ENCODE data around the gene KIDINS220. TPM values are rescaled to one million over a fixed set of nuclear protein-coding genes. Genes with fewer than 3 reads are reported as not detected.

KIDINS220 gene
- total and polyA plus RNA-seq, 2 of the 13 experiments (the other 11 are each of a cell fraction or from before 2014, with no cell fraction given) = 25.2 to 32.3 TPM

GRCh38 chr2:8684878-8685696 is 152.3 kb downstream of the KIDINS220 start (continued):
- TF ChIP-seq, protein P1, sequence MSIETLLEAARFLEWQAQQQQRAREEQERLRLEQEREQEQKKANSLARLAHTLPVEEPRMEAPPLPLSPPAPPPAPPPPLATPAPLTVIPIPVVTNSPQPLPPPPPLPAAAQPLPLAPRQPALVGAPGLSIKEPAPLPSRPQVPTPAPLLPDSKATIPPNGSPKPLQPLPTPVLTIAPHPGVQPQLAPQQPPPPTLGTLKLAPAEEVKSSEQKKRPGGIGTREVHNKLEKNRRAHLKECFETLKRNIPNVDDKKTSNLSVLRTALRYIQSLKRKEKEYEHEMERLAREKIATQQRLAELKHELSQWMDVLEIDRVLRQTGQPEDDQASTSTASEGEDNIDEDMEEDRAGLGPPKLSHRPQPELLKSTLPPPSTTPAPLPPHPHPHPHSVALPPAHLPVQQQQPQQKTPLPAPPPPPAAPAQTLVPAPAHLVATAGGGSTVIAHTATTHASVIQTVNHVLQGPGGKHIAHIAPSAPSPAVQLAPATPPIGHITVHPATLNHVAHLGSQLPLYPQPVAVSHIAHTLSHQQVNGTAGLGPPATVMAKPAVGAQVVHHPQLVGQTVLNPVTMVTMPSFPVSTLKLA (IDR thresholded peaks at IDR 0.05) = peak; percentile 49; the same call in 1 of the 2 replicates
- TF ChIP-seq ZFX (CRISPR knock-in tag; IDR thresholded peaks at IDR 0.05; ENCODE audit: low read depth) (peak; percentile 53; the same call in 1 of the 2 replicates), FOXM1 (CRISPR knock-in tag; IDR thresholded peaks at IDR 0.05) (no peak), ZNF124 (CRISPR knock-in tag; IDR thresholded peaks at IDR 0.05) (peak; percentile 44; the same call in 1 of the 2 replicates), POLR2A (IDR thresholded peaks at IDR 0.05; ENCODE audit: insufficient read depth in 1 of 2, low read depth in 2 of 2, low read length in 2 of 2) (peak in 1 of 2 experiments; percentile 93; a peak in 2 of 4 replicates), ZBTB26 (CRISPR knock-in tag; IDR thresholded peaks at IDR 0.05; ENCODE audit: borderline replicate concordance) (0 out of 2 replicates have a peak, but pooled peaks have one; percentile 47), ZNF678 (CRISPR knock-in tag; IDR thresholded peaks at IDR 0.05) (0 out of 2 replicates have a peak, but pooled peaks have one; percentile 46), HNF4G (IDR thresholded peaks at IDR 0.05; ENCODE audit: borderline replicate concordance, low read depth, low read length) (peak; percentile 9; the same call in 1 of the 2 replicates), HNF4G (CRISPR knock-in tag; IDR thresholded peaks at IDR 0.05; ENCODE audit: borderline replicate concordance, low read depth) (no peak; the same call in 1 of the 2 replicates), ZNF547 (CRISPR knock-in tag; IDR thresholded peaks at IDR 0.05) (0 out of 2 replicates have a peak, but pooled peaks have one; percentile 41), ZNF329 (CRISPR knock-in tag; IDR thresholded peaks at IDR 0.05; ENCODE audit: low read depth) (peak; percentile 39; the same call in 1 of the 2 replicates), SOX6 (IDR thresholded peaks at IDR 0.05) (no peak), SOX6 (CRISPR knock-in tag; IDR thresholded peaks at IDR 0.05) (peak; percentile 40), PITX1 (CRISPR knock-in tag; IDR thresholded peaks at IDR 0.05) (peak; percentile 52; the same call in 1 of the 2 replicates), ZNF577 (CRISPR knock-in tag; IDR thresholded peaks at IDR 0.05; ENCODE audit: borderline replicate concordance, low read depth) (no peak), POGZ (CRISPR knock-in tag; IDR thresholded peaks at IDR 0.05) (no peak; the same call in none of the 2 replicates), ISL2 (CRISPR knock-in tag; IDR thresholded peaks at IDR 0.05) (peak; percentile 53; the same call in 1 of the 2 replicates), NKX3-1 (CRISPR knock-in tag; IDR thresholded peaks at IDR 0.05) (peak; percentile 5; the same call in 1 of the 2 replicates), NFIC (IDR thresholded peaks at IDR 0.05; ENCODE audit: low read length) (peak; percentile 63), ZKSCAN1 (IDR thresholded peaks at IDR 0.05; ENCODE audit: low read length) (peak; percentile 7; the same call in 1 of the 2 replicates), ZNF343 (CRISPR knock-in tag; IDR thresholded peaks at IDR 0.05) (0 out of 2 replicates have a peak, but pooled peaks have one; percentile 26)
- TF ChIP-seq, protein P2, sequence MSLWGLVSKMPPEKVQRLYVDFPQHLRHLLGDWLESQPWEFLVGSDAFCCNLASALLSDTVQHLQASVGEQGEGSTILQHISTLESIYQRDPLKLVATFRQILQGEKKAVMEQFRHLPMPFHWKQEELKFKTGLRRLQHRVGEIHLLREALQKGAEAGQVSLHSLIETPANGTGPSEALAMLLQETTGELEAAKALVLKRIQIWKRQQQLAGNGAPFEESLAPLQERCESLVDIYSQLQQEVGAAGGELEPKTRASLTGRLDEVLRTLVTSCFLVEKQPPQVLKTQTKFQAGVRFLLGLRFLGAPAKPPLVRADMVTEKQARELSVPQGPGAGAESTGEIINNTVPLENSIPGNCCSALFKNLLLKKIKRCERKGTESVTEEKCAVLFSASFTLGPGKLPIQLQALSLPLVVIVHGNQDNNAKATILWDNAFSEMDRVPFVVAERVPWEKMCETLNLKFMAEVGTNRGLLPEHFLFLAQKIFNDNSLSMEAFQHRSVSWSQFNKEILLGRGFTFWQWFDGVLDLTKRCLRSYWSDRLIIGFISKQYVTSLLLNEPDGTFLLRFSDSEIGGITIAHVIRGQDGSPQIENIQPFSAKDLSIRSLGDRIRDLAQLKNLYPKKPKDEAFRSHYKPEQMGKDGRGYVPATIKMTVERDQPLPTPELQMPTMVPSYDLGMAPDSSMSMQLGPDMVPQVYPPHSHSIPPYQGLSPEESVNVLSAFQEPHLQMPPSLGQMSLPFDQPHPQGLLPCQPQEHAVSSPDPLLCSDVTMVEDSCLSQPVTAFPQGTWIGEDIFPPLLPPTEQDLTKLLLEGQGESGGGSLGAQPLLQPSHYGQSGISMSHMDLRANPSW (CRISPR knock-in tag; IDR thresholded peaks at IDR 0.05; ENCODE audit: borderline replicate concordance) = 0 out of 2 replicates have a peak, but pooled peaks have one; percentile 59
- TF ChIP-seq, protein P3, sequence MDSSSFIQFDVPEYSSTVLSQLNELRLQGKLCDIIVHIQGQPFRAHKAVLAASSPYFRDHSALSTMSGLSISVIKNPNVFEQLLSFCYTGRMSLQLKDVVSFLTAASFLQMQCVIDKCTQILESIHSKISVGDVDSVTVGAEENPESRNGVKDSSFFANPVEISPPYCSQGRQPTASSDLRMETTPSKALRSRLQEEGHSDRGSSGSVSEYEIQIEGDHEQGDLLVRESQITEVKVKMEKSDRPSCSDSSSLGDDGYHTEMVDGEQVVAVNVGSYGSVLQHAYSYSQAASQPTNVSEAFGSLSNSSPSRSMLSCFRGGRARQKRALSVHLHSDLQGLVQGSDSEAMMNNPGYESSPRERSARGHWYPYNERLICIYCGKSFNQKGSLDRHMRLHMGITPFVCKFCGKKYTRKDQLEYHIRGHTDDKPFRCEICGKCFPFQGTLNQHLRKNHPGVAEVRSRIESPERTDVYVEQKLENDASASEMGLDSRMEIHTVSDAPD (CRISPR knock-in tag; IDR thresholded peaks at IDR 0.05) = peak; percentile 22

Data from HepG2 (cell line).